MM.1S (cell line): ENCODE measurements around the gene ZNF415.

Experiments
- EZH2phosphoT487 ChIP-seq: fragments of 300-600 bp; sonication (generic); IDR thresholded peaks from 2 replicates; pipeline ENCODE4 v1.6.1; 2018; ENCODE audit warnings: antibody characterized with exemption, low read length
- TF ChIP-seq, protein P1 (sequence below): fragments of 300-600 bp; sonication (generic); IDR thresholded peaks from 2 replicates; pipeline ENCODE4 v1.5.1; 2016; ENCODE audit warnings: antibody characterized with exemption, low read length, mixed read lengths

DNA sequence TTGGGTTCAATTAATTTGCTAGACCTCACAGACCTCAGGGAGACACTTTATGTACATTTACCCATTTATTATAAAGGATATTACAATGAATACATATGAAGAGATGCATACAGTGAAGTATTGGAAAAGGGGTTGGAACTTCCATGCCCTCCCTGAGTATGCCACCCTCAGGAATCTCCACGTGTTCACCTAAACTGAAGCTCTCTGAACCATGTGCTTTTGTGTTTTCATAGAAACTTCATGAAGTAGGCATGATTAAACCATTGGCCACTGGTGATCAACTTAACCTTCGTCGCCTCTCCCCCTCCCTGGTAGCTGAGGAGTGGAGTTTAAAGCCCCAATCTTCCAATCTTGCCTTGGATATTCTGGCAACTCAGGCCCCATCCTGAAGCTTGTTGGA is 49.8 kb downstream of the ZNF415 start:
- no peak for TF ChIP-seq EZH2phosphoT487
- TF ChIP-seq, protein P1, sequence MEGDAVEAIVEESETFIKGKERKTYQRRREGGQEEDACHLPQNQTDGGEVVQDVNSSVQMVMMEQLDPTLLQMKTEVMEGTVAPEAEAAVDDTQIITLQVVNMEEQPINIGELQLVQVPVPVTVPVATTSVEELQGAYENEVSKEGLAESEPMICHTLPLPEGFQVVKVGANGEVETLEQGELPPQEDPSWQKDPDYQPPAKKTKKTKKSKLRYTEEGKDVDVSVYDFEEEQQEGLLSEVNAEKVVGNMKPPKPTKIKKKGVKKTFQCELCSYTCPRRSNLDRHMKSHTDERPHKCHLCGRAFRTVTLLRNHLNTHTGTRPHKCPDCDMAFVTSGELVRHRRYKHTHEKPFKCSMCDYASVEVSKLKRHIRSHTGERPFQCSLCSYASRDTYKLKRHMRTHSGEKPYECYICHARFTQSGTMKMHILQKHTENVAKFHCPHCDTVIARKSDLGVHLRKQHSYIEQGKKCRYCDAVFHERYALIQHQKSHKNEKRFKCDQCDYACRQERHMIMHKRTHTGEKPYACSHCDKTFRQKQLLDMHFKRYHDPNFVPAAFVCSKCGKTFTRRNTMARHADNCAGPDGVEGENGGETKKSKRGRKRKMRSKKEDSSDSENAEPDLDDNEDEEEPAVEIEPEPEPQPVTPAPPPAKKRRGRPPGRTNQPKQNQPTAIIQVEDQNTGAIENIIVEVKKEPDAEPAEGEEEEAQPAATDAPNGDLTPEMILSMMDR: no peak
